Right renal cortex interstitium (tissue), 3 donors: Measurements from ENCODE around the gene CACNA1G. TPM values are rescaled to one million over a fixed set of nuclear protein-coding genes. Genes with fewer than 3 reads are reported as not detected.
A peak's percentile ranks its signal among the peaks of the same experiment; 100 is the strongest.

Experiments
- DNase-seq, 3 donors: peaks; one replicate each; pipeline ENCODE4 v3.0.0-alpha.2; 2013; ENCODE audit warnings: low read depth in 3 of 3, low spot score in 2 of 3
- polyA plus RNA-seq, 3 donors: library from polyadenylated mRNA; unstranded; fragments of 120-200 nt; gene quantifications; one replicate each; pipeline ENCODE4 v1.2.1, GENCODE V29; 2013; ENCODE audit not compliant: insufficient read length in 3 of 3

The CACNA1G gene
- polyA plus RNA-seq, 3 donors: 6.1 to 6.7 (median 6.6) TPM

DNA sequence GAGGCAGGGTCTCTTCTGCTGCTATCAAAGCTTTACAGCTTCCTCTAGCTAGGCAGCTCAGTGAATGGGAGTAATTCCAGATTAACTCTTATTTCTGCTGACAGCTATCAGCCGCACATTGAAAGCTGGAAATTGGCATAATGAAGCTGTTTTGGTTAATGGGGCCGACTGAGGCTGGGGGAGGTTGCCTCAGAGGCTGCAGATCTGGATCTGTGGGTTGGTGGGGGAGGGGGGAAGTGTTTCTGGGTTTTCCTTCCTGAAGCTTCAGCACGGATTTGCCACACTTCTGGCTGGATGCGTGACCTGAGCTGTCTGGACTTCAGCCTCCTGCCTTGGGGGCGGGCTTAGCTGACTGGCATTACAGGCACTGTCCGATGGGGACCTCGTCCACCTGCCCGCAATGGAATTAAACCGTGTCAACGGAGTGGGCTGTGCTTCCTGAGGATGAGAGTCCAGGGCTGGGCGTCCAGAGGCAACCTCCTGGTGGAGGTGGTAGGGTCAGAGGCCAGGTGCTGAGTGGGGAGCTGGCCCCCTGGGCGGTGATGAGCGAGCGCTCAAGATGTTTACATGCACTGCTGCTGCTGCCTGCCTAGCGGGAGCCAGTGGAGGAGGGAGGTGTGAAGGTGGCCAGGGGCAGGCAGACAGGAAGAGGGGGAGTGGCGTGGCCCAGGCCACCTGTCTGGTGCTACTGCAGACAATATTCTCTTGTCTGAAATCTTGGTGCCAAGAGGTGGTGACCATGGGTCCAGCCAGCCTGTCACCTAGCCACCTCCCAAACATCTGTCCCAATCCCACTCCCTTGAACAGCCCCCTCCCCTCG lies 67.5 kb downstream of the CACNA1G start:
- DNase-seq: no peak

GRCh38 chr17:50629902-50630301 lies 69.4 kb downstream of the CACNA1G start:
- DNase-seq: no peak

- no peak for DNase-seq
These were observed 70.1 kb downstream of the CACNA1G start for GRCh38 chr17:50630524-50631194.

GRCh38 chr17:50631195-50631907 lies 70.8 kb downstream of the CACNA1G start:
- no peak for DNase-seq

GRCh38 chr17:50631908-50632571 lies 71.5 kb downstream of the CACNA1G start:
- DNase-seq: no peak

DNA sequence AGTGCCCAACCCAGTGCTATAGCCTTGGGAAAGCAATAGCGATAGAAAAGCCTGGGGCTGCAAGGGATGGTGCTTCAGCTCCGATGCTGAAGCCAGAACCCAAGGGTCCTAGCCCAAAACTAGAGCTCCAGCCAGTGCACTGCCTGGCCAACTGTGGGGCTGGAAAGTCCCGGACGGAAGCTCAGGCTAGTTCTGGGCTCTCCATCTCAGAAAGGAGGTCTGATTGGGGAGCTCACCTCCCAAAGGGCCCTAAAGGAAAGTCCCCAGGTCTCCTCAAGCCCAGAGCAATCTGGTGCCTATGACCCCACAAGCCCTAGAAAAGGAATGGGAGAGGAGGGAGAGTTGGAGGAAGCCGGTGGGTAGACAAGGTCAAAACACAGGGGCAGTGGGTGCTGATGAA lies 72.1 kb downstream of the CACNA1G start:
- no peak for DNase-seq

GRCh38 chr17:50633683-50634082 lies 73.2 kb downstream of the CACNA1G start:
- no peak for DNase-seq

GRCh38 chr17:50634224-50634914 lies 73.9 kb downstream of the CACNA1G start, which contains the start of gene ABCC3:
ABCC3 (plus strand) TSS chr17:50634881; CDS start chr17:50634937, 56 bp downstream.
- no peak for DNase-seq

DNA sequence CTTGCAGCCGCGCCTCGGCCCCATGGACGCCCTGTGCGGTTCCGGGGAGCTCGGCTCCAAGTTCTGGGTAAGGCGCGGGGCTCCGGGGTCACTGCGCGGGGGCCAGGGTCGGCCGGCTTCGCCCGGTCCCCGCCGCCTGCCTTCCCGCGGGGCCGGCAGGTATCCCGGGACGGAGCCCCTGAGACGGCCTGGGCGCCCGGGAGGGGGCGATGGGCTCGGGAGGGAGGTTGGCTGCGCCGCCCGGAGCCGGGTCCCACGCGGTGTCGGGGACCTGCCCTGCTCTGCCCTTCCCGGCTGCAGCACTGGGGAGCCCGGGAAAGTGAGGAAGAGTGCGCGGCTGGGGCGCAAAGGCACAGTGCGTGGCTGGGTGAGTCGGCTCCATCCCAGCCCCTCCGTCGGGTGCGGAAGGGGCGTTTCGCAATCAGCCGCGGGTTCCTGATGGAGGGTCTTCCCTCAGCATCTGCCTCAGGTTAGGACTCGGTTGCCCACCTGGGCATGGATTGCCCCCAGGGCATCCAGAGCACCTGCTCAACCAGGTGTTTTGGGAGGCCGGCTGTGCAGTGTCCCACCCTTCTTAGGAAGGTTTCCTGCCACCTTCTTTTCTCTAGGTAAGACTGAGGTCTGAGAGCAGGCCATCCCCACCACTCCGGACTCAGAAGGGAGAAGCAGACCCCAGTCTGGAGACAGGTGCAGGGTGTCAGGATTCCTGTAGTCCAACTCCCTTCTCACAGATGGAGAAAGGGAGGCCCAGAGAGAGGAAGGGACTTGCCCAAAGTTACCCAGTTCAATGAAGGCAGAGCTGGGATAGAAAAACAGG lies 74.6 kb downstream of the CACNA1G start:
- no peak for DNase-seq

- DNase-seq: no peak
These were observed 75.1 kb downstream of the CACNA1G start for GRCh38 chr17:50635732-50635981.

DNA sequence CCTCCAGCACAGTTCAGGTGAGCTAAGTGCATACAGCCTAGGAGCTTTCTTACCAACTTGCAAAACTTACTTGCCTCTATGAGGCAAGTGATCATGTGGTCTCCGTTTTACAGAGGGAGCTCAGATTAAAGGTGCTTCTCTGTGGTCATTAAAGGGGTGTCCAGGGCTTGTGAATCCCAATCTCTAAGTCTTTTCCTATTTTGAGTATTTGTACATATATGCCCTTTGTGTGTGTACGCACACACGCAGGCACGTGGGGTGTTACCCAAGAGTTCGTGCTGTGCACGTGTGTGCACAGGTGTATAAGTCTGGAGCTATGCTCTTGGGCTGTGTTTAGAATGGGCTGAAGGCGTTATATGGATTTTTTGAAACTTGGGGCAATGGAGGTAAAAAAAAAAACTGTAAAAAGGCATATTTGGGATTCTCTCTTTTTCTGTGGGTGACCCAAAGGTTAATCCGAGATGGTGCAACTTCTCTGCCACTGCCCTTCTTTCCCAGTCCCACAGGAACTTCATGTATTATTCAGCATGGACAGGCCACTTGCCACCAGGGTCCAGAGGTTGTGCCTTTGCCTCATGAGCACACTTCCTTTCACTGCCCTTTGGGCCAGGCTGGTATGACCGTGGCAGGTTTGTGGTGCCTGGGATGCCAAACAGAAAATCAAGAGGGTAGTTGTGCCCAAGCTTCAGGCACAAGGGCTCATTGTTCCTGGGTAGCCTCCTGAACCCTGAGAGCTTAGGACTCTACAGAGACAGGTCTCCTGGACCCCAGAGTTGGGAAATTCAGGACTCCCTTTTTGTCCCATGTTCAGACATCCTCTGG lies 75.7 kb downstream of the CACNA1G start:
- DNase-seq: no peak

DNA sequence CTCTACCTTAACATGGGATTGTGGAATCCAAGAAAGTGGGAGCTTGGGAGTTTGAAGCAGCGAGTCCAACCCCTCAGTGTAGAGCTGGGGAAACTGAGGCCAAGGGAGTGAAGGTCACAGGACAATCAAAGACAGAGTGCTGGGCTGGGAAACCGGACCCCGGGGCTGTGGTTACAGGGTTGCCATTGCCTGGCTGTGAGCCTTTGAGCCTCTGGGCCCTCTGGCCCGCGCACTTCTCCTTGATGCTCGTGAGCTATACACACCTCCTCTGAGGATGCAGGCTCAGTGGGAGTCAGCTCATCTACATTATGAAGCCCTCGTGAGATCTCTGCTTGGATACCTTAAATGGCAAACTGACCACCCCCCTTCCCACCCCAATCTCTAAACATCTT lies 76.3 kb downstream of the CACNA1G start:
- DNase-seq: no peak

DNA sequence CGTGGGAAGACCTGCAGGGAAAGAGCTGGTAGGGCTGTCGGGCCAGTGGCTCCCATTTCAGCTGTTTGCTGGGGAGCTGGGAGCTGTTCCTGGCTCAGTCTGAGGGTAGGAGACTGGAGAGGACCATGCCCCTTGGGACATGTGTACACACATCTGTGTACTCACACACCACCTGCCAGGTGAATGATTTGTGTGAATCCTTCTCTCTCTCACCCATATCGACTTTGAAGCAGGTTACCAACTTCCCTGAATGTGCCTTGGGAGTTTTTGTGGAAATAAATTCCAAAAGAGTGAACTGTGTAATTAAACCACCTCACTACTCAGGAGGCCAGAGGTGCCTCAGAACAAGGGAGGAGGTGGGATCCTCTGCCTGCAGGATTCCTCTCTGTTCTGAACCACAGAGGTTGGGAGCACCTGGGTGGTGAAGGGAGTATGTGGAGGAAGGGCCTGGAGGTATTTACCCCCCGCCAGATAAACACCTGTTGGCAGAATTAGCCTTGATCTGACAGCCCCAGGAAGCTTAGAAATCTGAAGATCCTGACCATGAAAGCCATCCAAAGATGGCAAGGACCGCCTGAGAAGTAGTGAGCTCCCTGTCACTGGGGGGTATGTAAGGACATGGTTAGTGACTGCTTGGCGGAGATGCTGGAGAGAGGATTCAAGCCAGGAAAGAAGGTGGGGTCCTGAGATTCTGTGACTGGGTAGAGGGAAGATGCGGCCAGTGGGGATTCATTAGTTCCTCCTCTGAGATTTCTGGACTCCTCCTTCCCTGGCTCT lies 77.5 kb downstream of the CACNA1G start:
- DNase-seq: no peak

DNA sequence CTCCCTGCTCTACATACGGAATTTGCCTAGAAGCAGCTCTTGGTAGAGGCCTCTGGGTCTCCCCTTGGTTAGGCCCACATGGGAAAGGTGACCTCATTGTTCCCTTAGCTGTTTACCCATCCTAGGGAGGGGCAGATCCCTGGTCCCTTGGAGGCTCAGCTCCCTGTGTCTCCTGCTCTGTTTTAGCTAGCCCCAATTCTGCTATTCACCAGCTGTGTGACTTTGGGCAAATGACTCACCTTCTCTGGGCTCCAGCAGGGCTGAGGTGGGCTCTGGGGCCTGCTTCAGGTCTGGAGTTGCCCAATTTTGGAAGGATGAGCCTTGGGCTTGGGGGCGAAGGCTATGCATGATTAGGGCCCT lies 78.1 kb downstream of the CACNA1G start:
- no peak for DNase-seq

- peak in 1 of 3 donors; percentile 32 for DNase-seq
These were observed 78.6 kb downstream of the CACNA1G start for GRCh38 chr17:50638966-50639713.

DNA sequence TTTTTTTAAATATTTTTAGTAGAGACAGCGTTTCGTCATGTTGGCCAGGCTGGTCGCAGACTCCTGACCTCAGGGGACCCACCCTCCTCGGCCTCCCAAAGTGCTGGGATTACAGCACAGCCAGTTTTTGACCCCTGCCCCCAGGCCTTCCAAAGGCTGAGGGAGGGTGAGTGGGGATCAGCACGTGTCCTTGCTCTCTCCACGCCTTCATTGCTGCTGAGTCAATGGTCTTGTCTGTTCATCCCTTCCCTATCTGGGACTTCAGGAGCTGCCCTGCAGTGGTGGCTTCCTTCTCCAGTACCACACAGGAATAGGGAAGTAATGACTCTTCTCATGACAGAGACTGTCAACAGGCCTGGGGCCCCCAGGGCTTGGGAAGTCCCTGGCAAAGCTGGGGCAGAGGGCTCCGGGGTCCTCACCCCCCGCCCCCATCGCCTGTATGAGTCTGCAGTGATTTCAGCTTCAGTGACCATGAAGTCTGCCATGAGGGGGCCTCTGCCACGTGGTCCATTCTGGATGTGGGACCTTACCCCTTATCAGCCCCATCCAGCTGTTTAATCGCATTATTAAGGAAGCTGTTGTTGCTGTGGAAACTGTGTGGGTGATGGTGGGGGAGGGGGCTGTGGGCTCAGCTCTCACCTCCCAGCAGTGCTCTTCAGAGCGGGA lies 80.3 kb downstream of the CACNA1G start:
- DNase-seq: no peak

GRCh38 chr17:50641357-50641756 lies 80.8 kb downstream of the CACNA1G start:
- no peak for DNase-seq
